ENCODE results near the gene IDH3G.
"Not testable (repeated sequence)": the region's sequence is repeated elsewhere in the genome, so short reads cannot be mapped to it uniquely, and the experiment has no call there.

Gene IDH3G

DNA sequence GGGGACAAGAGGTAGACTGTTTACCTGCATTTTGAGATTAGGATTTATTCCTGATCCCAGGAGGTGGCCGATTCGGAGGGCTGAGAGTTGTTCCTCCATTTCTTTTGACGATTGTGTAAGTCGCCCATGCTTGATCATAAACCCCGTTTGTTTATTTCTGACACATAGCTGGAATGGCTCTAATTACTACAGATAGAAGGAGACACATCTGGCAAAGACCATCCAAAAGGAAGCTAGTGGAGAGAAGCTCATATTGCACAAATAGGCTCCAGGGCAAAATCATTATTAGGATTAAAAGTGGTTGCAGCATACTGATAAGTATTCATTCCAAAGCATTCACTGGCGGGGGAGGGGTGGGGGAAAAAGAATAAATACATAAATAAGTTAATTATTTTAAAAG, 47.2 kb downstream of the IDH3G start:
- not testable (repeated sequence) for DNase-seq

DNA sequence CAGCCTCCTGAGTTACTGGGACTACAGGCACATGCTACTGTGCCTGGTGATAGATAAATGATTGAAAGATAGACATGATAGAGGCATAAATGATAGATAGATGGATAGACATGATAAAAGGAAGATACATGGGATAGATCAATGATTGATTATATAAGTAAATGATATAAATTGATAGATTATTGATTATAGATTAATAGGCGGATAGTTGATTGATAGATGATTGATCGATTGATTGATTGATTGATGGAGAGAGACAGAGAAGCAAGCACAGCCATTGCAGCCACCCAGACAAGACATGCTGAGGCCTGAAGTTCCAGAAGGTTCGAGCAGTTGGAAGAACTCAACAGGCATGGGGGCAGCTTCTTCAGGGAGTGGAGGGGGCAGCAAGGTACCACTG, 47.8 kb downstream of the IDH3G start:
- no peak for DNase-seq

DNA sequence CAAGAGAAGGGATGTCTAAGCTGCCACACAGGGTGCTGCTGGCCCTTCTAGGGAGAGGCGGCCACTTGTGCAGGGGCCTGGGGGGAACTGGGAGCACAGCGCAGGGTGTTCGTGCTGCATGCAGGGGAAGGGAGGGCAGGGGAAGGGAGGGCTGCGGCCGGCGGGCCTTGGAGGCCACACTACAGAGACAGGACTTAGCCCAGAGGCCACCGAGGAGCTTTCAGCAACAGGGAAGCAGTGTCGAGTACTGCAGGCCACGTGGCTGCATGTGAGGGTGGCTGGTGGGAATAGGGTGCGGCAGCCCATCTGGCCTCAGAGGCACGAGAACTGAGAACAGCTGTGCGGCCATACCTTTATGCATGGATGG, 49.1 kb downstream of the IDH3G start:
- DNase-seq, result not testable (repeated sequence)

DNA sequence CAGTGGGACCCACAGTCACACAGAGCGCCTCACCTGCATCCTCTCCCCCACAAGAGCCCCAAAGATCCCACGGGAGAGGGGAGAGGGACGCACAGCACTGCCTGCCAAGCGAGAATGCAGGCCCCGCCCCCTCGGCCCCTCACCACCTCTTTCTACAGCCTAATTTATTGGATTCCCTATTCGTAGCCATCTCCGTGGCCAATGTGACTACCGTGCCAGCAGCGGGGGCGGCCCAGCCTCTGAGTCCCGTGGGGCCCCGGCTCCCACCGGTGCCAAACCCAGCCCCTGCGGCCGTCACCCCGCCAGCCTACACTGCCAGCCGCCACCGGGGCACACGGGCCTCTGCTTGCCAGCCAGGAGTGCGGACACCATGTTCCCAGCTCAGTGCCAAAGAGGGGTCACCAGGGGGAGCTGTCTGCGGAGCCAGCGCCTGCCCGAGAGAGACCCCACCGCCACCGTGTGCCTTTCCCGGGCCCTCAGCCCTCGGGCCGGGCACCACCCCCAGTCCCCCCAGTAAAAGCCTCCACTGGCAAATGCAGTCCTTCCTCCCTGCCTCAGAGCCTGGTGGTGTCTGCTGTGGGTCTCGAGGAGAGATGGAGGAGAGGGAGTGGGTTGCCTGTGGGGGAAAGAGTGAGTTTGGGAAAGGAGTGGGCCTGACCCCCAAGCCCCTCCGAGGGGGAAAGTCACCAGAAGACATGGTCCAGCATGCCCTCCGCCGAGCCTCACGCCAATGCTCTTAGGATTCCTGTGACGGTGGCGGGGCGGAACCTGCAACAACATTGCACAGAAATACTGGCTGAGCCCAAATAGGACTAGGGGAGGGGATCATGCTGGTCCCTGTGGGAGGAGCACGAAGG, 49.7 kb downstream of the IDH3G start:
- peak; percentile 46 for DNase-seq

DNA sequence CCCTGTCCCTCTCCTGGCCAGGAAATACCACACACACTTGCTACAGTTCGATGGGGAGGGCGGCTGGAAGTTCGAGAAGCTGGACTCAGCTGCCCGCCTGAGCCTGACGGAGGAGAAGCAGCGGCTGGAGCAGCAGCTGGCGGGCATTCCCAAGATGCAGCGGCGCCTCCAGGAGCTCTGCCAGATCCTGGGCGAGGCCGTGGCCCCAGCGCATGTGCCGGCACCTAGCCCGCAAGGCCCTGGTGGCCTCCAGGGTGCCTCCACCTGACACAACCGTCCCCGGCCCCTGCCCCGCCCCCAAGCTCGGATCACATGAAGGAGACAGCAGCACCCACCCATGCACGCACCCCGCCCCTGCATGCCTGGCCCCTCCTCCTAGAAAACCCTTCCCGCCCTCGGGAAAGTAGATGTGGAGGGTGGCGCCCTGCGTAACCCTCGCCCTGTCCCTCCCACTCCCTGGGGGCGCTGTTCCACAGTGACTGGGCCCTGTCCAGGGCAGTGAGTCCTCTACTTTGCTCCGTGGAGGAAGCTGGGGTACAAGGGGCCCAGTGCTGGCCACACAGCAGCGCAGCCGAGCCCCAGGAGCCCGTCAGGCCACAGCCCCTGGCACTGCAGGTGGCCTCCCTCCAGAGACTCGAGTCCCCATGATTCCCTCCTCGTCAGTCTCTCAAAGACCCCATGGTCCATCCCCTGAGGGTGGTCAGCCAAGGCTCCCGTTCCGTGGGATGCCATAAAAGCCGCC, 50.5 kb downstream of the IDH3G start:
- DNase-seq, result not testable (repeated sequence)

DNA sequence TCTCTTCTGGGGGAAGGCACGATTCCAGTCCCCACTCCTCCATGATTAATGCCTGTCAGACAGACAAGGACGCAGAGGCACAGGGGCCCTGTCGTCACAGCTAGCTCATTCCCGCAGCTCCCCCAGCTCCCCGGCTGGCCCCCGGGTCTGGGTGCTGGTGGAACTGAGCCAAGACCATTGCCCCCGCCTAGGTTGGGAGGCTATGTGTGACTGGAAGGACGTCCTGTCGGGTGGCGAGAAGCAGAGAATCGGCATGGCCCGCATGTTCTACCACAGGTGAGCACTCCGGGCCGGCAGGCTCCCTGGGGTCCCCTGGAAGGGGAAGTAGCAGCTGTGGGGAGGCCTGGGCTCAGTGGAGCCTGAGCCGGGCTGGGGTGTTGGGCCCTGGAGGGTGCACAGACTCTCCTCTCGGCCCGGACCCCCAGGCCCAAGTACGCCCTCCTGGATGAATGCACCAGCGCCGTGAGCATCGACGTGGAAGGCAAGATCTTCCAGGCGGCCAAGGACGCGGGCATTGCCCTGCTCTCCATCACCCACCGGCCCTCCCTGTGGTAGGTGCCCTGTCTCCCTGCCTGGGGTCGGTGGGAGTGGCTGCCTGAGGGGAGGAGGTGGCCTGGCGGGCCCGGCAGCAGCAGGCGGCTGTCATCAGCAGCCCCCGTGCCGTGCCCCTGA, 51.2 kb downstream of the IDH3G start:
- not testable (repeated sequence) for DNase-seq

DNA sequence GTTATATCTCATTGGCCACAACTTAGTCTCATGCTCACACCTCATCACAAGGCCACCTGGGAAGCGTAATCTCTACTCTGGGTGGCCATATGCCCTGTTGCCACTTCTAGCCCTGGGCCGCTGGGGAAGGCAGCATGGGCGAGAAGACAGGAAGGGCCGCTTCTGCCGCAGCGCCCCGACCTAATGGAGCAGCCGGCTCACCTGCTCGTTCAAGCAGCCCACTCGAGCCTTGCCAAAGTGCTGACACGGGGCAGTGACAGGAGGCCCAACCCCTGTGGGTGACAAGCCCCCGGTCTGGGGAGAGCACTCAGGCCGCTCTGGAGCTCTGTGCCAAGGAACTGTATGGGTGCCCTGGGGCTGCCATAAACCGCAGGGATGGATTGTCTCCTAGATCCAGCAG, 52.1 kb downstream of the IDH3G start:
- DNase-seq, result not testable (repeated sequence)

DNA sequence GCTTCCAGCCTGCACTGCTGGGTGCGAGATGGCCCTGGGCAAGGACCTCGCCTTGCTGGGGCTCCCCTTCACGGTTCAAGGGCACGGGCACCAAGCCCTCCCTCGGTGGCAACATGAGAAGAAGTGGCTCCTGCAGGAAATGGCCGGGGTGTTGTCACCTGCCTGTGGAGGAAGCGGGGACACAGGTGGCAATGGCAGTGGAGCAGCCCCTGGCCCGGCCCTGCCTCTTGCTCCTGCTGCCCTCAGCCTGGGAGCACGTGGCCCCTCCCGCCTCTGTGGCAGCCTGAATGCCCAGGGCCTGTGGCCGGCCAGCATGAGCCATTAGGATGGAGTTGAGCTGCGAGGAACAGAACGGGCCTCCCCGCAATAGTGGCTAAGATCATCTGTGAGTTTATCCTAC, 52.7 kb downstream of the IDH3G start:
- DNase-seq, result no peak

DNA sequence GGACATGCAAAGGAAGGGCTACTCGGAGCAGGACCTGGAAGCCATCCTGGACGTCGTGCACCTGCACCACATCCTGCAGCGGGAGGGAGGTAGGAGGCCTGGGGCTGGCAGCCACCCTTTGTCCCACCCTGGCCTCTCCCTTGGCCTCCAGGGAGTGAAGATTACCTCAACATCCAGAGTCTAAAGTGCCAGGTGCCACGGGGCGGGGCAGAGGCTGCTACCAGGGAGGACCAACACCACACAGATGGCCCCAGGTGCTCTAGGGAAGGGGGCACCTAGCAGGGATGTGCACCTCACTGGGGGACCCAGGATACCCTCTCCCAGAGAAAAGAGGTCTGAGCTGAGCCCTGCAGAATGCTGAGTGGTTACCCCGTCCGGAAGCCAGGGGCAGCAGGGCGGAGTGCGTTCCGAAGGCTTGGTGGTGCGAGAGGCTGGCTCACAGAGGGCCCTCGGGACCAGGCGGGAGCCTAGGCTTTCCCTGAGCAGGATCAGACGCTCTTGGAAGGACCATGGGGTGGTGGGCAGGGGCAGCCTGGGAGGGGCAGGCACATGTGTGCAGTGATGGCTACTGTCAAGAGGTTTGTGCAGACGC, 53.4 kb downstream of the IDH3G start:
- DNase-seq, result no peak

DNA sequence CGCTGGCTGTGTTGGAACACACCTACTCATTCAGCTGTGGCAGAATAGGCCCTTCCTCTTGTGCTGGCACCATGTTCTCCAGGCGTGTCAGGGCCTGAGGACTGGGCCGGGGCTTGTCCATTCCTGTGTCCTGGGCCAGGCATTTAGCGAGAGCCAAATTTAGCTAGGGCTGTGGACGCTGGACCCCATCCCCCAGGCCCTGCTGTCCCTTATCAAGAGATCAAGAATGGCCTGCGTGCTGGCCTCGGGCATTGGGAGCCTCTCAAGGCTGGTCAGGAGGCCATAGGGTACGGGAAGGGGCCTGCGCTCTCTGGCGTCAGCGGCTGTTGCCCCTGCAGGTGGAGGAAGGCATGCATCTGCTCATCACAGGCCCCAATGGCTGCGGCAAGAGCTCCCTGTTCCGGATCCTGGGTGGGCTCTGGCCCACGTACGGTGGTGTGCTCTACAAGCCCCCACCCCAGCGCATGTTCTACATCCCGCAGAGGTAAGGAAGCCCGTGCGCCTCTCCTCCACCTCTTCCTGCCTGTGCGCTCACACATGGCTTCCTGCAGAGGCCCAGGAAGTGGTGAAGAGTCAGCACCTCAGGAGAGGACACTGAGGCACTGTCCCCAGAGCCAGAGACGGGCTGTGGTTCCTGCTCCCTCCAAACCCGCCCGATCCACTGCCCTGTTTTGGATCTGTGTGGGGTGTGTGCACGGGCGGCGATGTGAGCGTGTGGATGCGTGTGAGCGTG, 54.3 kb downstream of the IDH3G start:
- no peak for DNase-seq

DNA sequence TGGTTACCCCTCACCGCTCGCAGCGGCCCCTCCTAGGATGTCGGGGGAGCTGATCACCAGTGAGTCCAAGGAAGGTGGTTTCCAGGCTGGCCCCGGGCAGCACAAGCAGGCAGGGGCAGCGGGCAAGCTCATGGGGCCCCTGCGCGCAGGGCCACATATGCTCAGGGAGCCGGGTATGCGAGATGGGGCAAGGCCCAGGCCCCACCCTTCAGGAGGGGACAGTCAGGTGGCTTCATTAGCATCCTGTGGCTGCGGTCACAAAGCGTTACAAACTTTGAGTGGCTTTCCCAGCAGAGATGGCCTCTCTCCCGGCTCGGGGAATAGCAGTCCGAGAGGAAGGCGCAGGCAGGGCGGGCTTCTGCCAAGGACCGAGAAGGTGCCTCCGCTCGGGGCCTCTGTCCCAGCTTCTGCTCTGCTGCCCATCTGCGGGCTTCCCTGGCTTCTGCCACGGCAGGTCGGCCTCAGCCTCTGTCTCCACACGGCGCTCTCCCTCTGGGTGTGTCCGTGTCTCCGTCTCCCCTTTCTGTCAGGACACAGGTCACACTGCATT, 56.0 kb downstream of the IDH3G start:
- DNase-seq, result no peak

DNA sequence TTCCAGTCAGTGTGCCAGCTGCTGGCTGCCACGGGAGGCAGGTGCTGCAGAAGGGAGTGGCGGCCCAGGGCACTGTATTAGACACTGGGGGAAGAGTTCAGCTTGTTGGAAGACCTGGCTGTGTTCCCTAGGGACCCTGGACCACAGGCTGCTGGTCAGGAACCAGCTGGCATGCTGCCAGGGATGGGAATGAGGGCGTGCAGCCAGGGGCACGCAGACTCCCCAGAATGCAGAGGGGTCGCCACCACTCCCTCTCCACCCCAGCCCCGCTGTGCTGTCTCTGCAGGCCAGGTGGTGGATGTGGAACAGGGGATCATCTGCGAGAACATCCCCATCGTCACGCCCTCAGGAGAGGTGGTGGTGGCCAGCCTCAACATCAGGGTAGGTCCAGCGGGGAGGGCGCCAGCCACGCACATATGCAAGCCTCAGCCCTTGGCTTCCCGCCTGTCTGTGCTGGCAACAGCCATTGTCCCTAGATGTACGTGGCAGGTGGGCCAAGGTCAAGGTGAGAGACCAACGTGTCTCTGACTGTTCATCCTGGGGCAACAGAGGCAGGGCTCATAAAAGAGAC, 57.2 kb downstream of the IDH3G start:
- DNase-seq, result peak; percentile 56

DNA sequence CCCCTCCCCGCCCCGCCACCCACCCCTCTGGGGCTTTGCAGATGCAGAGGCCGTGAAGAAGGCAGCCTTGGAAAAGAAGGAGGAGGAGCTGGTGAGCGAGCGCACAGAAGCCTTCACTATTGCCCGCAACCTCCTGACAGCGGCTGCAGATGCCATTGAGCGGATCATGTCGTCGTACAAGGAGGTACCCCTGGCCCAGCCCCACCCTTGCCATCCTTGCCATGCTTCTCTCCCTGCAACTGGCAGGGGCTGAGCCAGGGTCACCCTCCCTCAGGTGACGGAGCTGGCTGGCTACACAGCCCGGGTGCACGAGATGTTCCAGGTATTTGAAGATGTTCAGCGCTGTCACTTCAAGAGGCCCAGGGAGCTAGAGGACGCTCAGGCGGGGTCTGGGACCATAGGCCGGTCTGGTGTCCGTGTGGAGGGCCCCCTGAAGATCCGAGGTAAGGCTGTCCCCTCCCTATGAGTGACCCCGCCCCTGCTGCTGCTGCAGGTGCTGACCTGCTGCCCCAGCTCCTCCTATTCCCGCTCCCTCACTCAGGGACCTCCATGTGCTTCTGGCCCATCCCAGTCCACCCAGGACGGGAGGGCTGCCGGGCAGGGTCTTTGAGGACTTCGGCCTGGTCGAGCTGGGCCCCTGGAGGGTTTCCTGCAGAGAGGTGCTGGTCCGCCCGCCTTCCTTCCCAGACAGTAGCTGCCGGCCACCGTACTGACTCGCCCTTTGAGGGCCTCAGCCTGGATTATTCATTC, 57.9 kb downstream of the IDH3G start:
- DNase-seq, result no peak
